K562 (cell line): Measurements from ENCODE around the gene ACTL8. TPM values are rescaled to one million over a fixed set of nuclear protein-coding genes. Genes with fewer than 3 reads are reported as not detected.

ENCODE experiments used
- ATAC-seq: fragments of 200-7000 bp; cut with Tn5 transposase; 3 replicates; pipeline ENCODE4 v1.9.1; 2020; ENCODE audit warnings: moderate library complexity
- BruUV-seq: library from RNA; stranded (reverse); fragments of 400-500 nt; replicated peaks from 2 replicates; lab custom pipeline; 2021; lab: Mats Ljungman, UMichigan
- CTCF ChIA-PET: fragments of 300-600 bp; formaldehyde crosslinking; extraction: SDS; loops from one replicate; lab custom pipeline; 2021; ENCODE audit warnings: low intra/inter-chr PET ratio; lab: Yijun Ruan, JAX
- POLR2A ChIA-PET: fragments of 300-600, 350-650 bp; sonication (Branson Sonifier 250); formaldehyde crosslinking; extraction: SDS; loops from one replicate; lab custom pipeline; 2021; ENCODE audit warnings: antibody characterized with exemption, inconsistent platforms; lab: Yijun Ruan, JAX
- DNase-seq, 4 experiments: peaks; one replicate each; pipeline versions ENCODE4 v3.0.0 to v3.0.0-alpha.2; 2011 to 2018; ENCODE audit warnings: low spot score in 3 of 4, mixed read lengths in 3 of 4; ENCODE audit errors: extremely low read depth in 1 of 4
- FAIRE-seq: peaks from 2 replicates; lab custom pipeline; 2011; peaks lifted over from hg19 to GRCh38; lab: Jason Lieb, UNC
- H2AFZ ChIP-seq: 2 replicates; pipeline ENCODE4 v1.6.0; 2011; ENCODE audit warnings: low read depth, low read length, control low read depth, inconsistent platforms
- H3K27ac ChIP-seq: fragments of 200-600 bp; 3 replicates; pipeline ENCODE4 v1.8.0; 2011; ENCODE audit warnings: low read depth, mild to moderate bottlenecking, control low read depth, inconsistent platforms, low read length, moderate library complexity, mixed read lengths; ENCODE audit errors: extremely low read depth
- H3K27me3 ChIP-seq, 2 experiments: fragments of 300-600 bp in 1 of 2; 2 replicates in 1 of 2; 3 replicates in 1 of 2; pipeline versions ENCODE4 v1.6.0 to v1.8.0; 2011; ENCODE audit warnings: inconsistent platforms in 2 of 2, low read length in 2 of 2, mild to moderate bottlenecking in 1 of 2, mixed read lengths in 1 of 2, moderate library complexity in 1 of 2; ENCODE audit not compliant: control insufficient read depth in 2 of 2, insufficient read depth in 2 of 2
- H3K36me3 ChIP-seq: fragments of 300-600 bp; 3 replicates; pipeline ENCODE4 v1.8.0; 2011; ENCODE audit warnings: mild to moderate bottlenecking, low read length, inconsistent platforms; ENCODE audit not compliant: control insufficient read depth, insufficient read depth
- H3K4me1 ChIP-seq, 2 experiments: fragments of 200-600 bp in 1 of 2; replicated peaks in 1 of 2; 2 replicates in 1 of 2; 3 replicates in 1 of 2; pipeline versions ENCODE4 v1.5.1 to v1.8.0; 2011; ENCODE audit warnings: inconsistent platforms in 2 of 2, low read length in 2 of 2, mild to moderate bottlenecking in 1 of 2, mixed read lengths in 1 of 2, moderate library complexity in 1 of 2; ENCODE audit not compliant: control insufficient read depth in 2 of 2, insufficient read depth in 2 of 2
- H3K4me2 ChIP-seq: 2 replicates; pipeline ENCODE4 v1.6.1; 2011; ENCODE audit warnings: low read length, control low read depth, inconsistent platforms, mixed read lengths; ENCODE audit not compliant: insufficient read depth
- H3K4me3 ChIP-seq: fragments of 200-600 bp; sonication (generic), shearing (Covaris generic); 2 replicates; pipeline ENCODE4 v1.5.1; 2016; ENCODE audit warnings: control low read depth, inconsistent platforms
- H3K79me2 ChIP-seq: fragments of 200-600 bp; 3 replicates; pipeline ENCODE4 v1.8.0; 2011; ENCODE audit warnings: low read length, inconsistent platforms; ENCODE audit not compliant: control insufficient read depth, insufficient read depth
- H3K9ac ChIP-seq, 2 experiments: 2 replicates each; pipeline versions ENCODE4 v1.6.0 to v1.6.1; 2011; ENCODE audit warnings: low read depth in 2 of 2, low read length in 2 of 2, control low read depth in 1 of 2, inconsistent platforms in 1 of 2, mild to moderate bottlenecking in 1 of 2, mixed read lengths in 1 of 2; ENCODE audit not compliant: insufficient read depth in 1 of 2
- H3K9me1 ChIP-seq: one replicate; pipeline ENCODE4 v1.6.0; 2011; ENCODE audit warnings: inconsistent platforms, mild to moderate bottlenecking, low read length, moderate library complexity; ENCODE audit not compliant: control insufficient read depth, insufficient read depth
- H3K9me3 ChIP-seq: replicated peaks from 2 replicates; pipeline ENCODE4 v1.5.1; 2011; ENCODE audit warnings: low read depth, low read length, inconsistent platforms; ENCODE audit not compliant: control insufficient read depth, insufficient read depth
- H4K20me1 ChIP-seq: replicated peaks from 2 replicates; pipeline ENCODE4 v1.6.1; 2011; ENCODE audit warnings: low read length, inconsistent platforms, mixed read lengths; ENCODE audit not compliant: control insufficient read depth, insufficient read depth
- E2F5 ChIP-seq: sonication (generic); formaldehyde crosslinking; IDR thresholded peaks from 2 replicates; pipeline ENCODE4 v1.8.0; 2022; ENCODE audit warnings: mild to moderate bottlenecking, missing genetic modification reagents
- NFRKB ChIP-seq: fragments of 450-650 bp; IDR thresholded peaks from 2 replicates; pipeline ENCODE4 v1.6.1; 2016; ENCODE audit warnings: low read depth
- NR2C1 ChIP-seq, 2 experiments: fragments of 450-650 bp; IDR thresholded peaks; 2 replicates each; pipeline ENCODE4 v1.6.1; 2017; ENCODE audit warnings: mild to moderate bottlenecking in 2 of 2, antibody characterized with exemption in 1 of 2, inconsistent platforms in 1 of 2, missing compliant biosample characterization in 1 of 2, missing genetic modification characterization in 1 of 2
- NR3C1 ChIP-seq: sonication (generic); formaldehyde crosslinking; IDR thresholded peaks from 2 replicates; pipeline ENCODE4 v1.8.1; 2022; ENCODE audit warnings: missing genetic modification reagents
- NUFIP1 ChIP-seq: fragments of 450-650 bp; IDR thresholded peaks from 2 replicates; pipeline ENCODE4 v1.6.1; 2018; ENCODE audit not compliant: partially characterized antibody
- POLR3G ChIP-seq: IDR thresholded peaks from 2 replicates; pipeline ENCODE4 v1.6.1; 2011; ENCODE audit not compliant: insufficient read length, insufficient replicate concordance; ENCODE audit errors: extremely low read depth
- TCF15 ChIP-seq: fragments of 250-450 bp; sonication (Bioruptor Pico); IDR thresholded peaks from 2 replicates; pipeline ENCODE4 v1.8.0; 2022; ENCODE audit warnings: moderate library complexity, mild to moderate bottlenecking, inconsistent platforms
- ZBTB9 ChIP-seq: fragments of 450-650 bp; formaldehyde crosslinking; IDR thresholded peaks from 2 replicates; pipeline ENCODE4 v1.4.0; 2020; ENCODE audit warnings: mild to moderate bottlenecking, moderate library complexity
- ZC3H8 ChIP-seq: fragments of 450-650 bp; IDR thresholded peaks from 2 replicates; pipeline ENCODE4 v1.6.1; 2017
- ZNF121 ChIP-seq: sonication (generic); formaldehyde crosslinking; conservative IDR thresholded peaks from 2 replicates; pipeline ENCODE4 v1.8.0; 2022; ENCODE audit warnings: missing genetic modification reagents
- ZNF146 ChIP-seq: IDR thresholded peaks from one replicate; pipeline ENCODE4 v1.6.1; 2018; ENCODE audit warnings: missing compliant biosample characterization; ENCODE audit not compliant: unreplicated experiment
- ZNF347 ChIP-seq: fragments of 450-650 bp; formaldehyde crosslinking; IDR thresholded peaks from 2 replicates; pipeline ENCODE4 v1.4.0; 2020; ENCODE audit warnings: low read depth, mild to moderate bottlenecking, moderate library complexity
- ZNF398 ChIP-seq: fragments of 250-450 bp; sonication (Bioruptor Pico); IDR thresholded peaks from 2 replicates; pipeline ENCODE4 v1.8.0; 2021; ENCODE audit warnings: moderate library complexity, mild to moderate bottlenecking, inconsistent platforms
- ZNF696 ChIP-seq: fragments of 250-450 bp; sonication (Bioruptor Pico); conservative IDR thresholded peaks from 2 replicates; pipeline ENCODE4 v1.4.0; 2020; ENCODE audit warnings: mild to moderate bottlenecking, moderate library complexity
- WGBS: fragments of 100-300 bp; shearing (Covaris generic); methylation state at CpG from one replicate; pipeline ENCODE4 v1.1.6; 2016; ENCODE audit warnings: low coverage, mixed read lengths; ENCODE audit not compliant: insufficient coverage; ENCODE audit errors: missing lambda C conversion rate; 5-methylcytosine and 5-hydroxymethylcytosine counted together
- in situ Hi-C: fragments of 300-500 bp; cut with MboI; formaldehyde crosslinking; loops from 4 replicates; pipeline ENCODE4 v1.15.0; 2018; ENCODE audit warnings: inconsistent platforms, mixed read lengths
- intact Hi-C: fragments of 100-400 bp; cut with micrococcal nuclease; formaldehyde crosslinking; loops from 2 replicates; pipeline ENCODE4 v1.14.2; 2022
- polyA plus RNA-seq, 8 experiments: library from polyadenylated mRNA; depleted of rRNA in 4 of 8; stranded (reverse) in 5 of 8; unstranded in 3 of 8; fragments of >200 nt; fragmentation: Nextera tagmentation in 2 of 8; fragmentation: Illumina TruSeq in 1 of 8; extraction: Ambion mirVana in 2 of 8; extraction: Trizol in 1 of 8; gene quantifications; 2 replicates each; pipeline versions ENCODE4 v1.2.1 to v1.2.3, GENCODE V29; 2011 to 2014; ENCODE audit warnings: inconsistent platforms in 1 of 8, missing spikeins in 1 of 8
- total RNA-seq, 7 experiments: library from RNA; depleted of rRNA in 6 of 7; stranded (reverse); fragments of >200 nt in 6 of 7; fragmentation: Illumina TruSeq in 2 of 7; extraction: Trizol in 2 of 7; gene quantifications; 2 replicates each; pipeline versions ENCODE4 v1.2.1 to v1.2.3, GENCODE V29; 2011 to 2021; ENCODE audit warnings: low replicate concordance in 1 of 7

ACTL8 gene
- total and polyA plus RNA-seq, 9 of the 15 experiments (the other 6 are each of a cell fraction or from before 2014, with no cell fraction given): 0.30 to 3.3 (median 1.6) TPM

GRCh38 chr1:17851056-17851455 lies 95.9 kb downstream of the ACTL8 start:
- ChIA-PET CTCF (no interaction called here), POLR2A (no interaction called here)
- Histone ChIP-seq H2AFZ (no peak overlapping the region), H3K4me2 (no peak overlapping the region), H3K79me2 (no peaks in the 10 kb centered on the region), H3K4me3 (no peak overlapping the region), H3K27ac (no peak overlapping the region), H3K4me1 (no peaks in the 10 kb centered on the region), H3K27me3 (peaks cover 2 to 24% of the 10 kb centered on the region in 2 experiments; a peak in 3 of 5 replicates), H3K9me1 (no peaks in the 10 kb centered on the region), H3K9ac (no peak overlapping the region), H4K20me1 (peaks cover 17% of the 10 kb centered on the region; the same call in 1 of the 2 replicates), H3K36me3 (no peaks in the 10 kb centered on the region), H3K9me3 (no peaks in the 10 kb centered on the region)
- ATAC-seq (no peak), DNase-seq (no peak), FAIRE-seq (no peak)
- intact Hi-C loops: no loop called here
- TF ChIP-seq ZNF696 (CRISPR knock-in tag): no peak
- no peak for TF ChIP-seq ZNF146
- no peak for TF ChIP-seq ZBTB9 (CRISPR knock-in tag)
- no peak for TF ChIP-seq NR2C1 (IDR thresholded peaks at IDR 0.05)
- TF ChIP-seq NR2C1 (tag; IDR thresholded peaks at IDR 0.05): no peak
- no peak for TF ChIP-seq ZC3H8
- no peak for TF ChIP-seq NR3C1
- no peak for TF ChIP-seq E2F5 (CRISPR knock-in tag)
- no peak for TF ChIP-seq ZNF347
- TF ChIP-seq ZNF121 (CRISPR knock-in tag): no peak
- no peak for TF ChIP-seq TCF15 (CRISPR knock-in tag)
- no peak for TF ChIP-seq POLR3G
- no peak for TF ChIP-seq NFRKB
- TF ChIP-seq ZNF398 (CRISPR knock-in tag): no peak
- no peak for TF ChIP-seq NUFIP1
- in situ Hi-C loops: no loop called here
- WGBS: under 1% methylated on average over 8 of the region's 8 CpGs
- no TSS peak for BruUV-seq
